ENCODE results near the gene CTTNBP2.

DNA sequence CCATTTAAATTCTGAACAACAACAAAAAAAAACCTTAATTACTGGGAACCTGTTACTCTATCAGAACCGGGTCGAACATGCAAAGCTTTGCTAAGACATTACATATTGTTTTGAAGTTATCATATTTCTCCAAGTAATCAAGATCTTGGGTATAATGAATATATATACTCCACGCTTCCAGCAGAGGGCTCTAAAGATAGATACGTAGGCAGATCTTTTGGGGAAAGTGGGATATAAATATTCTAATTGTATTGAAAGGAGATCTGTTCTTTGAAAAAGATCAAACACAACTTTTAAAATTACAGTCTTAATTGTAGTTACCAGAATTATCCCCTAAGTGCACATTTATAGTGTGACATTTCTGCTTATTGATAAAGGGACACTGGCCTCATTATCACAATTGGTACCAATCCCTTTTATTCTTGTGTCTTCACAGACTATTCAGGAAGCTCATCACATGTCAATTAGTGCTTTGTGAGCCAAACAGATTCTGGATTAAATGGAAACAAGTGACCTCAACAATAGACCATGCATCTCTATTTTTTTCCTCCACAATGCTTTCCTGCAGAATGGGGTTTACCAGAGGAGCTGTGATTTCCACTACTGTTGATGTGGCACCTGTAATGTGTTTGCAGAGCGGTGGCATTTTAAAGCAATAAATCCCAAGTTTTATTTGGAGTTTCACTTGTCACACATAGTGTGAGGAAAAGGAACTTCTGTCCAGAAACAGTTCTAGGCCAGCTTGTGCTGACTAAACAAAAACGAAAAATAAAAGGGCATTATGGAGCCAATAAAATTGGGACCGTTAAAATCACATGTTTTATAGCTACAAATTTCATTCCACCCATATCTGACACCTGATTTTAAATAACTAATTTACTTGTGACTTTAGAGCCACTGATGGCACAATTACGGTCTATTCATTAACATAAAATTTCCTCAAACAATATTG, 122.4 kb downstream of the CTTNBP2 start:
- peak; percentile 43 to 61 (median 52) for TF ChIP-seq CTCF (IDR thresholded peaks at IDR 0.05)
- no peak for TF ChIP-seq EP300 (IDR thresholded peaks at IDR 0.05; ENCODE audit: low read depth)
- TF ChIP-seq POLR2AphosphoS5 (IDR thresholded peaks at IDR 0.05) = no peak

Data from transverse colon (tissue), 4 donors.